CD8-positive, alpha-beta memory T cell (primary cell): ENCODE data around the gene FAM163A. TPM values are rescaled to one million over a fixed set of nuclear protein-coding genes. Genes with fewer than 3 reads are reported as not detected.
A peak's percentile ranks its signal among the peaks of the same experiment; 100 is the strongest.

Source experiments
- CTCF ChIA-PET: fragments of 350-600 bp; sonication (Branson Sonifier 250); formaldehyde crosslinking; loops from one replicate; lab custom pipeline; 2021; ENCODE audit warnings: antibody characterized with exemption; lab: Charles Lee
- POLR2A ChIA-PET: fragments of 350-600 bp; sonication (Branson Sonifier 250); formaldehyde crosslinking; loops from one replicate; lab custom pipeline; 2021; ENCODE audit warnings: antibody characterized with exemption; lab: Charles Lee
- DNase-seq, 5 donors: peaks; one replicate each; pipeline versions ENCODE4 v3.0.0 to v3.0.0-alpha.2; 2020 to 2022; ENCODE audit warnings: mixed read lengths in 1 of 5
- H3K27ac ChIP-seq: one replicate; pipeline ENCODE4 v1.7.0; 2013; ENCODE audit warnings: low read depth, mild to moderate bottlenecking, low read length, moderate library complexity
- H3K27me3 ChIP-seq: 2 replicates; pipeline ENCODE4 v1.7.0; 2013; ENCODE audit warnings: low read length, mild to moderate bottlenecking; ENCODE audit not compliant: insufficient read depth, poor library complexity, severe bottlenecking
- H3K36me3 ChIP-seq: 2 replicates; pipeline ENCODE4 v1.7.0; 2013; ENCODE audit warnings: mild to moderate bottlenecking, low read length, moderate library complexity; ENCODE audit not compliant: insufficient read depth
- H3K4me1 ChIP-seq: 2 replicates; pipeline ENCODE4 v1.7.0; 2013; ENCODE audit warnings: mild to moderate bottlenecking, low read length, moderate library complexity; ENCODE audit not compliant: insufficient read depth
- H3K4me3 ChIP-seq: 2 replicates; pipeline ENCODE4 v1.7.0; 2013; ENCODE audit warnings: mild to moderate bottlenecking, low read length
- H3K9me3 ChIP-seq: 2 replicates; pipeline ENCODE4 v1.7.0; 2013; ENCODE audit warnings: mild to moderate bottlenecking, low read length
- H3K27ac Mint-ChIP-seq, 8 donors: one replicate each; pipeline ENCODE4 v1.8.0; 2020 to 2021; ENCODE audit warnings: mixed read lengths in 8 of 8, mild to moderate bottlenecking in 6 of 8, inconsistent platforms in 3 of 8, moderate library complexity in 3 of 8
- H3K27me3 Mint-ChIP-seq, 2 donors: one replicate each; pipeline ENCODE4 v1.8.0; 2020 to 2021; ENCODE audit warnings: mixed read lengths in 2 of 2, mild to moderate bottlenecking in 1 of 2, moderate library complexity in 1 of 2
- H3K36me3 Mint-ChIP-seq, 3 donors: one replicate each; pipeline ENCODE4 v1.8.0; 2020 to 2021; ENCODE audit warnings: mixed read lengths in 3 of 3, inconsistent platforms in 1 of 3, mild to moderate bottlenecking in 1 of 3
- H3K4me1 Mint-ChIP-seq, 3 donors: one replicate each; pipeline ENCODE4 v1.8.0; 2020 to 2021; ENCODE audit warnings: mixed read lengths in 3 of 3, inconsistent platforms in 1 of 3, mild to moderate bottlenecking in 1 of 3
- H3K4me3 Mint-ChIP-seq, 7 donors: one replicate each; pipeline ENCODE4 v1.8.0; 2020 to 2021; ENCODE audit warnings: mixed read lengths in 7 of 7, mild to moderate bottlenecking in 6 of 7, moderate library complexity in 4 of 7, inconsistent platforms in 2 of 7
- H3K9me3 Mint-ChIP-seq, 5 donors: one replicate each; pipeline ENCODE4 v1.8.0; 2020 to 2022; ENCODE audit warnings: mixed read lengths in 5 of 5, mild to moderate bottlenecking in 3 of 5, moderate library complexity in 2 of 5, inconsistent platforms in 1 of 5
- polyA plus RNA-seq: library from polyadenylated mRNA; unstranded; fragments of 300-500 nt; fragmentation: Illumina TruSeq; gene quantifications from one replicate; pipeline ENCODE4 v1.2.3, GENCODE V29; 2021
- total RNA-seq, 2 experiments: library from RNA; stranded (reverse); gene quantifications; one replicate each; pipeline ENCODE4 v1.2.3, GENCODE V29; 2021

Gene FAM163A
- total and polyA plus RNA-seq, 3 experiments from 2014 or later: not detected

- Histone ChIP-seq H3K27me3 (no peaks in the 10 kb centered on the region), H3K4me1 (no peaks in the 10 kb centered on the region), H3K36me3 (no peaks in the 10 kb centered on the region), H3K9me3 (no peaks in the 10 kb centered on the region), H3K27ac (no peak overlapping the region), H3K4me3 (no peak overlapping the region)
- ChIA-PET POLR2A (no interaction called here), CTCF (no interaction called here)
- Mint-ChIP-seq H3K9me3 (peaks cover 0 to 6% (median 5%) of the 10 kb centered on the region in 5 donors), H3K36me3 (peaks cover 0 to 9% (median 0%) of the 10 kb centered on the region in 3 donors), H3K27ac (no peak overlapping the region), H3K27me3 (peaks cover 12 to 26% of the 10 kb centered on the region in 2 donors), H3K4me3 (no peak overlapping the region), H3K4me1 (peaks cover 0 to 2% (median 0%) of the 10 kb centered on the region in 3 donors)
- no peak for DNase-seq
These were observed 30.9 kb downstream of the FAM163A start for GRCh38 chr1:179774000-179774399.

DNA sequence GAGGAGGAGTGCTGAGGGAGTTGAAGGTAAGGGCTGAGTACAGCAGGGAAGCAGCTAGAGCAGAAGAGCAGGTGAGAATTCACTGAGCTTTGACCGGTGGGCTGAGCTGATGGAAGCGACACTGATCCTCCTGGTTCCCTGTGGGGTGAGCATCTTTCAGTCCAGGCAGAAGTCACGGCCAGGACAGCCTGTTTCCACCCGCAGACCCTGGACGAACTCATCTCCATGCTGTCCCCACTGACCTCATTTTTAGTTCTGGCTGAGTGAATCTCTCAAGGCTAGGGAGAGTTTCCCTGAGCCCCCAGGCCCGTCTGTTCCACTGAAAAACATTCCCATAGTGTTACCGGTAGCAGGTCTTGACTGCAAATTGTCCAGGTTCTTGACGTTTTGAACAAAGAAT lies 31.5 kb downstream of the FAM163A start:
- peak overlapping the region in 1 of 7 donors; percentile 14 for H3K4me3 Mint-ChIP-seq
- no peak for DNase-seq
- ChIA-PET CTCF (no interaction called here), POLR2A (no interaction called here)
- H3K27ac Mint-ChIP-seq: no peak overlapping the region
- H3K27me3 ChIP-seq: no peaks in the 10 kb centered on the region
- peaks cover 0 to 2% (median 0%) of the 10 kb centered on the region in 3 donors for H3K4me1 Mint-ChIP-seq
- H3K27ac ChIP-seq: no peak overlapping the region
- H3K9me3 ChIP-seq: no peaks in the 10 kb centered on the region
- H3K36me3 ChIP-seq: no peaks in the 10 kb centered on the region
- no peaks in the 10 kb centered on the region for H3K4me1 ChIP-seq
- H3K27me3 Mint-ChIP-seq: peaks cover 12 to 26% of the 10 kb centered on the region in 2 donors
- peaks cover 0 to 6% (median 5%) of the 10 kb centered on the region in 5 donors for H3K9me3 Mint-ChIP-seq
- H3K4me3 ChIP-seq: no peak overlapping the region
- peaks cover 0 to 9% (median 0%) of the 10 kb centered on the region in 3 donors for H3K36me3 Mint-ChIP-seq

GRCh38 chr1:179775009-179775408 lies 31.9 kb downstream of the FAM163A start:
- CTCF ChIA-PET: no interaction called here

DNA sequence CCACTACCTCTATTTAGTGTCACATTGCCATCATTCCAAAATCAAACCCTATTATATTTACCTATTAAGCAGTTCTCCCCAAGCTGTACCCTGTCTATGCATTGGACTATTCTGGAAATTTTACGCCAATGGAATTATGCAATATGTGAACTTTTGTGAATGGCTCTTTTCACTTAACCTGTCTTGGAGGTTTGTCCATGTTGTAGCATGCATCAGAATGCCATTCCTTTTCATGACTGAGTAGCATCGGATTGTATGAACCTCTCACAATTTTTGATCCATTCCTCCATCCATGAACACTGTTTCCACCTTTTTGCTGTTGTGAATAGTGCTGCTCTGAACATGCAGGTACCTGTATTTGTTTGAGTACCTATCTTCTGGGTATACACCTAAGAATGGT lies 33.7 kb downstream of the FAM163A start:
- Mint-ChIP-seq H3K27me3 (peaks cover 7 to 13% of the 10 kb centered on the region in 2 donors), H3K4me1 (peaks cover 0 to 2% (median 0%) of the 10 kb centered on the region in 3 donors), H3K27ac (no peak overlapping the region), H3K4me3 (no peak overlapping the region), H3K36me3 (peaks cover 0 to 5% (median 0%) of the 10 kb centered on the region in 3 donors), H3K9me3 (peaks cover 0 to 6% (median 4%) of the 10 kb centered on the region in 5 donors)
- Histone ChIP-seq H3K27me3 (no peaks in the 10 kb centered on the region), H3K9me3 (no peaks in the 10 kb centered on the region), H3K4me3 (no peak overlapping the region), H3K27ac (no peak overlapping the region), H3K4me1 (no peaks in the 10 kb centered on the region), H3K36me3 (no peaks in the 10 kb centered on the region)
- CTCF ChIA-PET: interaction anchor here (1.2 kb wide), 1 partner anchor 32 kb away, joined by 4 read pairs; no protein-coding TSS in a partner anchor
- DNase-seq: no peak
- POLR2A ChIA-PET: no interaction called here

More at GRCh38 chr1:179775009-179775408, 31.9 kb downstream of the FAM163A start:
- POLR2A ChIA-PET: no interaction called here
- H3K4me3 Mint-ChIP-seq: no peak overlapping the region
- H3K4me1 ChIP-seq: no peaks in the 10 kb centered on the region
- no peaks in the 10 kb centered on the region for H3K9me3 ChIP-seq
- no peaks in the 10 kb centered on the region for H3K27me3 ChIP-seq
- peaks cover 12 to 26% of the 10 kb centered on the region in 2 donors for H3K27me3 Mint-ChIP-seq
- peaks cover 0 to 6% (median 5%) of the 10 kb centered on the region in 5 donors for H3K9me3 Mint-ChIP-seq
- H3K27ac Mint-ChIP-seq: no peak overlapping the region
- H3K36me3 ChIP-seq: no peaks in the 10 kb centered on the region
- H3K4me1 Mint-ChIP-seq: peaks cover 0 to 2% (median 0%) of the 10 kb centered on the region in 3 donors
- H3K4me3 ChIP-seq: no peak overlapping the region
- H3K36me3 Mint-ChIP-seq: peaks cover 0 to 9% (median 0%) of the 10 kb centered on the region in 3 donors
- no peak for DNase-seq
- no peak overlapping the region for H3K27ac ChIP-seq

- H3K4me3 ChIP-seq: no peak overlapping the region
- DNase-seq: no peak
- Mint-ChIP-seq H3K4me3 (no peak overlapping the region), H3K27me3 (peaks cover 5 to 8% of the 10 kb centered on the region in 2 donors), H3K36me3 (no peaks in the 10 kb centered on the region), H3K9me3 (peaks cover 0 to 6% (median 0%) of the 10 kb centered on the region in 5 donors), H3K27ac (no peak overlapping the region), H3K4me1 (peaks cover 0 to 2% (median 0%) of the 10 kb centered on the region in 3 donors)
- CTCF ChIA-PET: interaction anchor here (1.2 kb wide), 1 partner anchor 31 kb away, joined by 4 read pairs; no protein-coding TSS in a partner anchor
- POLR2A ChIA-PET: no interaction called here
- no peak overlapping the region for H3K27ac ChIP-seq
- no peaks in the 10 kb centered on the region for H3K9me3 ChIP-seq
- H3K36me3 ChIP-seq: no peaks in the 10 kb centered on the region
- H3K4me1 ChIP-seq: no peaks in the 10 kb centered on the region
- no peaks in the 10 kb centered on the region for H3K27me3 ChIP-seq
These were observed 34.6 kb downstream of the FAM163A start for GRCh38 chr1:179777731-179778130.

- no peaks in the 10 kb centered on the region for H3K9me3 ChIP-seq
- H3K36me3 ChIP-seq: no peaks in the 10 kb centered on the region
- no peak for DNase-seq
- no peak overlapping the region for H3K27ac ChIP-seq
- CTCF ChIA-PET: interaction anchor here (1.6 kb wide), 1 partner anchor 35 kb away, joined by 6 read pairs; no protein-coding TSS in a partner anchor
- POLR2A ChIA-PET: no interaction called here
- Mint-ChIP-seq H3K27ac (no peak overlapping the region), H3K4me3 (no peak overlapping the region), H3K27me3 (peaks cover 6 to 8% of the 10 kb centered on the region in 2 donors), H3K9me3 (no peaks in the 10 kb centered on the region), H3K4me1 (peaks cover 0 to under 1% (median 0%) of the 10 kb centered on the region in 3 donors), H3K36me3 (no peaks in the 10 kb centered on the region)
- no peaks in the 10 kb centered on the region for H3K4me1 ChIP-seq
- no peaks in the 10 kb centered on the region for H3K27me3 ChIP-seq
- no peak overlapping the region for H3K4me3 ChIP-seq
These were observed 36.7 kb downstream of the FAM163A start for GRCh38 chr1:179779645-179780272.

DNA sequence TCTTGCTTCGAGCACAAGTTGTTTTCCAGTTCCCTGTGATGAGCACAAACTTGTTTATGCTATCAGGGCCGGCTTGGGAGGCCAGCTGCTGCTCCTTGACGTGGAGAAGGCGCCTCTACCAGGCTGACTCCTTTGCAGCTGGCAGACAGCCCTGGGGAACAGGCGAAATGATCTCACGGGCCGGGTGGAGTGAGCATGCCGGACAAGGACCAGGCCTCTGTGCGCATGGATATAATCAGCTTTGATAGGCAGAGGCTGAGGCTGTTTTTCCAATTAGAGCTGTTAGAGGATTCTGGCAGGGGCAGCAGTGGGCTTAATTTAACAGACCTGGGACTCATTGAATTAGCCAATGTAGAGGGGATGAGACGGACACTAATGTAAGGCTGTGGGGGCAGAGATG lies 38.9 kb downstream of the FAM163A start:
- POLR2A ChIA-PET: no interaction called here

DNA sequence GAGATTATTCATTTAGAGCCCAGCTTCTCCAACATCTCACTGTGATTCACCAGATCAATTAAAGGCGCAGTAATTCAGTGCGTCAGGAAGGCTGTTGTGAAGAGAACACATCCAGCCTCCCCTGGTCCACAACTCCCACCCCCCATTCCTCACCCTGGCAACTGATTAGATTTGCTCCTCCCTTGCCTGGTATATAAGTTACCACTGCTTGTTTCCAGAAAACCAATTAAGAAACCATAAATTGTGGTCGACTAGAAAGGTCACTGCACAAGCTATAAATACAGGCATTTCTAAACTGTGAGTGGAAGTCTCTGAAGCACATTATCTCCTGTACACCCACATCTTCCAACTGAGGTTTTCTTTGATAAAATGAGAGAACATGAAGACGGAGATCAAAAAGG lies 41.9 kb downstream of the FAM163A start:
- Mint-ChIP-seq H3K36me3 (no peaks in the 10 kb centered on the region), H3K27me3 (peaks cover 12 to 28% of the 10 kb centered on the region in 2 donors), H3K27ac (no peak overlapping the region), H3K9me3 (no peaks in the 10 kb centered on the region), H3K4me1 (no peaks in the 10 kb centered on the region), H3K4me3 (no peak overlapping the region)
- no peak for DNase-seq
- H3K36me3 ChIP-seq: no peaks in the 10 kb centered on the region
- no peak overlapping the region for H3K27ac ChIP-seq
- peaks cover 4% of the 10 kb centered on the region for H3K27me3 ChIP-seq
- no peaks in the 10 kb centered on the region for H3K9me3 ChIP-seq
- H3K4me1 ChIP-seq: no peaks in the 10 kb centered on the region
- H3K4me3 ChIP-seq: no peak overlapping the region
- ChIA-PET CTCF (interaction anchor here (1.0 kb wide), 1 partner anchor 30 kb away, joined by 3 read pairs; no protein-coding TSS in a partner anchor), POLR2A (no interaction called here)

More for the DNA sequence above, 38.9 kb downstream of the FAM163A start:
- Histone ChIP-seq H3K4me1 (no peaks in the 10 kb centered on the region), H3K9me3 (no peaks in the 10 kb centered on the region), H3K27ac (no peak overlapping the region), H3K36me3 (no peaks in the 10 kb centered on the region), H3K4me3 (no peak overlapping the region), H3K27me3 (no peaks in the 10 kb centered on the region)
- CTCF ChIA-PET: interaction anchor here (1.4 kb wide), 1 partner anchor 28 kb away, joined by 3 read pairs; no protein-coding TSS in a partner anchor
- no peaks in the 10 kb centered on the region for H3K36me3 Mint-ChIP-seq
- DNase-seq: no peak
- no peaks in the 10 kb centered on the region for H3K9me3 Mint-ChIP-seq
- H3K27me3 Mint-ChIP-seq: peaks cover 9 to 10% of the 10 kb centered on the region in 2 donors
- H3K4me3 Mint-ChIP-seq: no peak overlapping the region
- H3K4me1 Mint-ChIP-seq: no peaks in the 10 kb centered on the region
- H3K27ac Mint-ChIP-seq: no peak overlapping the region
